Large intestine (tissue), 3 donors: ENCODE data around the gene TTLL6. TPM values are rescaled to one million over a fixed set of nuclear protein-coding genes. Genes with fewer than 3 reads are reported as not detected.
"Not testable (repeated sequence)": the region's sequence is repeated elsewhere in the genome, so short reads cannot be mapped to it uniquely, and the experiment has no call there.

Source experiments
- DNase-seq, 2 donors: peaks; one replicate each; pipeline versions ENCODE4 v3.0.0 to v3.0.0-alpha.2; 2013
- H3K27ac ChIP-seq: one replicate; pipeline ENCODE4 v1.5.1; 2013; ENCODE audit warnings: low read length
- H3K27me3 ChIP-seq: 2 replicates; pipeline ENCODE4 v1.6.1; 2013; ENCODE audit warnings: low read length; ENCODE audit not compliant: control insufficient read depth, insufficient read depth
- H3K36me3 ChIP-seq: 2 replicates; pipeline ENCODE4 v1.6.1; 2013; ENCODE audit warnings: low read length; ENCODE audit not compliant: control insufficient read depth, insufficient read depth
- H3K4me1 ChIP-seq: one replicate; pipeline ENCODE4 v1.6.1; 2013; ENCODE audit warnings: low read length; ENCODE audit not compliant: control insufficient read depth, insufficient read depth
- H3K4me3 ChIP-seq: one replicate; pipeline ENCODE4 v1.5.1; 2013; ENCODE audit warnings: low read length
- H3K9me3 ChIP-seq: one replicate; pipeline ENCODE4 v1.6.1; 2013; ENCODE audit warnings: mild to moderate bottlenecking, low read depth, low read length, moderate library complexity; ENCODE audit not compliant: control insufficient read depth
- WGBS: methylation state at CpG from one replicate; pipeline ENCODE4 v1.1.5; 2013; ENCODE audit warnings: low lambda C conversion rate; ENCODE audit not compliant: insufficient coverage; 5-methylcytosine and 5-hydroxymethylcytosine counted together
- polyA plus RNA-seq: library from polyadenylated mRNA; unstranded; fragments of 120-200 nt; gene quantifications from one replicate; pipeline ENCODE4 v1.2.1, GENCODE V29; 2013

TTLL6 gene
- polyA plus RNA-seq, 1 donor = 3.1 TPM

DNA sequence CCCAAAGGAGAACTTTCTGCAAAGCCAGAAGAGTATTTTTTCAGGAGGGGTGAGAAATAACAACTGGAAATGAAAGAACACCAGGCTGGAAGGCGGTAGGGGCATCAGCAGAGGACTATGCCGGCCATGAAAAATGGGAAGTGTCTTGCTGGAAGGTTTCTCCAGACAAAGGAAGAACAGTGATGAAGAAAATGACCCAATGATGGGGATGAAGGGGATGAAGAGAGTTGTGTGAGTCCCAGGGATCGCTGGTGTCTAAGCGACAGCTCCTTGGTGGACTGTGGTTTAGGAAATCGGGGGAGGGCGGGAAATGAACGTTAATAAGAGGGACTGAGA is 623 bp downstream of the TTLL6 start:
- WGBS = 60% methylated on average over 1 of the region's 7 CpGs
- no peak for DNase-seq
- H3K27ac ChIP-seq = peak overlapping the region; percentile 47
- H3K9me3 ChIP-seq = no peaks in the 10 kb centered on the region
- H3K27me3 ChIP-seq = peaks cover 12% of the 10 kb centered on the region
- peak overlapping the region; percentile 48 for H3K4me3 ChIP-seq
- peaks cover 18% of the 10 kb centered on the region for H3K4me1 ChIP-seq
- no peaks in the 10 kb centered on the region for H3K36me3 ChIP-seq

DNA sequence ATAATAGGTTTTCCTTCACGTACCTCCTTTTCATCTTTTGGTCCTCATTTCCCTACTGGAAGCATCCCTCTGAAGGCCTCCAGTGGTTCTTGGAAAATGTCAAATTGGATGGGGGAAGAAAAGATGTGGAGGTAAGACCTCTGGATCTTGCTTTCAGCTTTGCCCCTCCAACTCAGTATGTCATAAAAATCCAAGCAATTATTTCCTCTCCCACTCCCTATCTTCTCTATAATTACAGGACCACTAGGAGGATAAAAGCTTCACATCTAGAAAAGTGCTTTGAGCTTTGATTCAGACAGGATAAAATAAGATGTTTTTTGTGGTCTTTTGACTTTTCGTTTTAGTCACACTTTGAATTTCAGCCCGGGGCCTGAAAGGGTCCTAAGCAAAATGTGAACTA is 1.7 kb downstream of the TTLL6 start:
- Histone ChIP-seq H3K36me3 (no peaks in the 10 kb centered on the region), H3K4me1 (peaks cover 20% of the 10 kb centered on the region), H3K9me3 (no peaks in the 10 kb centered on the region), H3K27ac (no peak overlapping the region), H3K4me3 (no peak overlapping the region), H3K27me3 (peaks cover 12% of the 10 kb centered on the region)
- no peak for DNase-seq
- WGBS = 100% methylated on average over 3 of the region's 3 CpGs

DNA sequence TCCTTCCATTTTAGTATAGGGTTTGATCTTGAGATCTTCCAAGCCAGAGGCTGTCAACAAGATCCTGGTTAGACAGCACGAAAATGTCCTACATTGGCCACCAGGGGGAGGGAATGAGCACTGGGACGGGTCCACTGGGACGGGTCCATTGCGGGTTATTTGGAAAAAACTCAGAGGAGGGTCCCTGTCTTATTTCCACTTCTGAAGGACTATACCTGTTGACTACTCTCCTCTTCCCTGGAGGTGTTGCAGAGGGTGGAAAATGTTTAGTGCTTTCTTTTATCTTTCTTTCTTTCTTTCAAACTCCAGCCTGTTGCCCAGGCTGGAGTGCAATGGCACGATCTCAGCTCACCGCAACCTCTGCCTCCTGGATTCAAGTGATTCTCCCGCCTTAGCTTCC is 2.5 kb downstream of the TTLL6 start:
- Histone ChIP-seq H3K4me1 (peaks cover 26% of the 10 kb centered on the region), H3K27me3 (peaks cover 12% of the 10 kb centered on the region), H3K4me3 (no peak overlapping the region), H3K27ac (no peak overlapping the region), H3K9me3 (no peaks in the 10 kb centered on the region), H3K36me3 (no peaks in the 10 kb centered on the region)
- peak in 1 of 2 donors; percentile 36 for DNase-seq
- WGBS = no CpG with 5 or more reads among the region's 7 CpGs

DNA sequence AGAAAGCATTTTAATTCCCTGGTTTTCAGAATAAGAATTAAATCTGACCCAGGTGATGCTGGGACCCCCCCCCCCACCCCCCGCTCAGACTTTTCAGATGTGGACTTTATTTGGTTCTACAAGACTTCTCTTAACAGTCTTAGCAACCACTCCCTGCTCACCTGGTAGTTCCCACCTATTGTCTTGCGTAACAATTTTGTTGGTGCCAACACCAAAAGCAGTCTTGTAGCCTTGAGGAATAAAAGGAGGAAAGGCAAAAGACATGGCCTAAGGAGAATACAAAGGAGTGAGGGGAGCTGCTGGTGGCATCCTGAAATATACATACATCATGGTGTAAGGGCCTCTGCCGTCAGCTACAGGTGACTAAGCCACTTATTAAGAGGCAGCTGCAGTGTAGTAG is 5.0 kb downstream of the TTLL6 start:
- Histone ChIP-seq H3K27ac (peak overlapping the region; percentile 19), H3K36me3 (no peaks in the 10 kb centered on the region), H3K9me3 (no peaks in the 10 kb centered on the region), H3K27me3 (peaks cover 5% of the 10 kb centered on the region), H3K4me3 (no peak overlapping the region), H3K4me1 (peaks cover 36% of the 10 kb centered on the region)
- peak in 1 of 2 donors; percentile 35 for DNase-seq
- no CpG with 5 or more reads among the region's 3 CpGs for WGBS

DNA sequence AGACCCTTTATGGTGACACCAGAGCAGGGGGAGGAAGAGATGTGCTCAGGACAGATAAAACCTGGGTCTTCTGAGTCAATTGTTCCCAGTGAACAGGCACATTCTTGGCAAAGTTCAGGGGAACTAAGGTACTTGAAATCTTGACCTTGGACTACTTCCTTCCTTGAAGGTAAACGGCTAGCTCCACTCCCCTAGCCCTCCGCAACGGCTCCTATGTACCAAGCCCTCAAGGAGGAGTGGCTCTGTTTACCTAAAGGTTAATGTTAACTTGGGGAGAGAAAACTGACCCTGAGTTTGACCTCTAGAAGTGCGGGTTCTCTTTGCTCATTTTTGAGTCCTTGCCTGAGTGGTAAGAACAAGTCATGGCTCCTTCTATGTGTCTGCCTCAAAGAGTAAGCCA is 7.8 kb downstream of the TTLL6 start:
- Histone ChIP-seq H3K4me3 (no peak overlapping the region), H3K27me3 (no peaks in the 10 kb centered on the region), H3K36me3 (no peaks in the 10 kb centered on the region), H3K27ac (peak overlapping the region; percentile 83), H3K4me1 (peaks cover 36% of the 10 kb centered on the region), H3K9me3 (no peaks in the 10 kb centered on the region)
- no CpG with 5 or more reads among the region's 4 CpGs for WGBS
- DNase-seq = peak; percentile 81 to 92

DNA sequence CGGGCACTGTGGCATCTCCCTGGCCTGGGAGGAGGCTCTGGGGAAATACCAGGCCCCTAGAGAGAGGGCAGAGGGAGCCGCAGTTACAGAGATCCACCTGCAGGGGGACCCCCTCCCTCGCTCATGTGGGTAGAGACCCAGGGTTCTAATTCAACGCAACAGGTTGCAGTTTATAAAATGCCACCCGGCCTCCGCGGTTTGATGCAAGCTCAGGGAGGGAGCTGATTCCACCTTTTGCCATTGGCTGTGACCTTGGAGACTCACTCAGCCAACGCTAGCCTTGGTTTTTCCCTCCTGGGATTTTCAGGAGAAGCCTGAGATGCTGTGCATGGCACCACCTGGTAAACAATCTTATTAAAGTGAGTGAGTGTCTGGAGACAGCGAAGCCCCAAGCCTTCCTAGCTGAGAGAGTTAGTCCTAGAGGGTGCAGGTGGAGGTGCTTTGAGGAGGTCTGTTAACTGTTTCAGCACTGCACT is 12.1 kb downstream of the TTLL6 start:
- DNase-seq = peak in 1 of 2 donors; percentile 56
- Histone ChIP-seq H3K27ac (no peak overlapping the region), H3K36me3 (no peaks in the 10 kb centered on the region), H3K27me3 (no peaks in the 10 kb centered on the region), H3K4me1 (peaks cover 41% of the 10 kb centered on the region), H3K4me3 (no peak overlapping the region), H3K9me3 (no peaks in the 10 kb centered on the region)
- WGBS = no CpG with 5 or more reads among the region's 9 CpGs

DNA sequence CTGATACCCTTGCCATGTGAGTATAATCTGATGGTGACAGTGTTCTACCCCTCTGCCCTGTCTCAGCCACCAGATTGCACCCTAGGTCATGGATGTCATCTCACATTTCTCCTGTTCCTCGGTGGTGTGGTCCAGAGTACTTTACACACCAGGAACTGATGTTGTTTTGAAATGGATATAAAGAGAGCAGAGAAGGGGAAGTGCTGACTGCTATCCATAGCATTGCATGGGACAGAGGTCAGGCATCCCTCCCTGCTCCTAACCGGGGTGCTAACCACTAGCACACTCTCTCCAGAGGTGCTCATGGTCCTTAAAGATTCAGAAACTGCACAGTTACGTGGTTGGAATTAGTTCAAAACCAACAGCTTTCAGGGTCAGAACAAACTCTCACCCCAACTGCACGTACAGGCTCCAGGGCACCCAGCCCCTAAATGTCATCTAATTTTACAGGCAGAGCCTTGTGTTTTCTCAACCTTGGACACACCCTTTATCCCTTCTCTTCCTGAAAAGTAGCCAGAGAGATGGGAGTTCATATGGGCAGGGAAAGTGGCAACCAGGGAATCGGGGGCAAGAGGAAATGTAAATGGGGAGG is 16.3 kb downstream of the TTLL6 start:
- no peak overlapping the region for H3K4me3 ChIP-seq
- no peaks in the 10 kb centered on the region for H3K27me3 ChIP-seq
- H3K9me3 ChIP-seq = no peaks in the 10 kb centered on the region
- WGBS = no CpG with 5 or more reads among the region's 5 CpGs
- DNase-seq = no peak
- peak overlapping the region; percentile 7 for H3K27ac ChIP-seq
- peaks cover 54% of the 10 kb centered on the region for H3K4me1 ChIP-seq
- H3K36me3 ChIP-seq = no peaks in the 10 kb centered on the region

DNA sequence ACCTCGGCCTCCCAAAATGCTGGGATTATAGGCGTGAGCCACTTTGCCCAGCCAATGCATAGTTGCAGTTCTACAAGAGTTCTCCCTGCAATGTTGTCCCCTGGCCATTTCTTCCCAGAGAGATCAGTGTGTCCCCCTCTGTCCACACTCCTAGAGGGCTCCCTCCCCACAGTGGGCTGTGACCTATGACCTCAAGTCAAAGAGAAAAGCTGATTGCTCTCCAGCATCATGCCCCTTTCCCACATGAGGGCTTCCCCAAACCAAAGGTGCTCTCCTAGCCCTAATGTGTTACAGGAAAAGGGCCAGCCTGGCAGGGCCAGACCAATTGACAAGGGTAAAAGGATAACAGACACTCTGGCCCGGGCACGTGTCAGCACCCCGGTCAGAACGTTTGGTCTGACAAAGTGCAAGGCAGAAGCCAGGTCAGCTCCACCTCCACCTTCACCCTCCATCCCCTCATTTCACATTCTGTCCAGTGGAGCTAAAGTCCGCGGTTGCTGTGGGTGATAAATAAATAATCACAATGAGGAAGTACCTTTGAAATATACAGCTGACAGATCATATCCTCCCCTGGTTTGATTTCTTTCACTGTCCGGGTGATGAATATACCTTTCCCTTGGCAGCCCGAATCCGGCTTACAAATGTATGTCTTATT is 17.8 kb downstream of the TTLL6 start:
- no CpG with 5 or more reads among the region's 11 CpGs for WGBS

DNA sequence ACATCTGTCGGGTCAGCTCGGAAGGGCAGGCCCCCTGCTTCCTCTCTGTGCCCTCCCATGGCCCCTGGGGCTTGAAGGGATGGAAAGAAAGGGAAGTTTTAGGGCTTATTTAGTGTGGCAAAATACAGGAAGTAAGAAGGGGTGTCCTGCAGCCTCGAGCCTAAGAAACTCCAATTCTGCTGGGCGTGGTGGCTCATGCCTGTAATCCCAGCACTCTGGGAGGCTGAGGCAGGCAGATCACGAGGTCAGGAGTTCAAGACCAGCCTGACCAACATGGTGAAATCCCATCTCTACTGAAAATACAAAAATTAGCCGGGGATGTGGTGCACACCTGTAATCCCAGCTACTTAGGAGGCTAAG is 20.9 kb downstream of the TTLL6 start:
- peaks cover 66% of the 10 kb centered on the region for H3K4me1 ChIP-seq
- peak overlapping the region; percentile 85 for H3K27ac ChIP-seq
- not testable (repeated sequence) for H3K27me3 ChIP-seq, H3K4me3 ChIP-seq, DNase-seq, H3K9me3 ChIP-seq, H3K36me3 ChIP-seq
- WGBS = no CpG with 5 or more reads among the region's 6 CpGs

More for the DNA sequence above, 17.8 kb downstream of the TTLL6 start:
- Histone ChIP-seq H3K27me3 (no peaks in the 10 kb centered on the region), H3K36me3 (no peaks in the 10 kb centered on the region), H3K4me3 (no peak overlapping the region), H3K9me3 (no peaks in the 10 kb centered on the region), H3K27ac (peak overlapping the region; percentile 73), H3K4me1 (peaks cover 64% of the 10 kb centered on the region)
- DNase-seq = peak; percentile 57 to 79

DNA sequence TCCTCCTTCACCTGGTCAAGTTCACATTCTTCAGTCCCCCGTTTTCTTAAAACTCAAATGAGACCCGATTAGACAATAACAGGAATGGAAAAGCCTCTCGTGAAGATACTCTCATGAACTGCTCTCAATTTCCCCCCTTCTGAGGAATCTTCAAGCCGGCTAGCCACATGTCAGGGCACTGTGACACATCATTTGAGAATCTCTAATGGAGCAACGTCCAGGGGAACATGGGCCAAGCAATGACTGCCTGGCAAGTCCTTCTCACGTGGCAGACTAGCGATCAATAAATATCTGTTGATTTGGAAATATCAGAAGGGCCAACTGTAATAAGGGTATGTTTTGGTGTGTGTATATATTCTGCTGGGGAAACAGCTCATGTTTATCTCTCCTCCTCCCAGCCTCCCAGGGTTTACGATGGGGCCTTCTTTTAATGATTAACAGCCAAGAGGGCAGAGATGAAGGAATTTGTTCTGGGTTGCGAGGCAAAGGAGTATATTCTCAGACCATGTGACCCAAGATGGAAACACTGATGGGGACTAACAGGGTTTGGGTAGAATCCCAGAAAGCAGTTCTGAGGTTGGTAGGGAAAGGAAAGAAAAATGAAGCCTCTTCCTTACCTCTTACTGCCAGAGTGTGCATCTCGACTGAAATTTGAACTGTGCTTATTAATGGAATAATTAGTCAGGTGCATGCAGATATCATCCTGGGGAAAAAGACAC is 21.4 kb downstream of the TTLL6 start:
- H3K9me3 ChIP-seq = no peaks in the 10 kb centered on the region
- no peak overlapping the region for H3K4me3 ChIP-seq
- DNase-seq = peak; percentile 87 to 93
- no peaks in the 10 kb centered on the region for H3K27me3 ChIP-seq
- peak overlapping the region; percentile 85 for H3K27ac ChIP-seq
- H3K36me3 ChIP-seq = no peaks in the 10 kb centered on the region
- WGBS = 0% methylated on average over 3 of the region's 10 CpGs
- H3K4me1 ChIP-seq = peaks cover 64% of the 10 kb centered on the region
